HepG2 (cell line): ENCODE results near the gene SMAP1. TPM values are rescaled to one million over a fixed set of nuclear protein-coding genes. Genes with fewer than 3 reads are reported as not detected.

Experiments
- GLI4 ChIP-seq: sonication (generic); formaldehyde crosslinking; IDR thresholded peaks from 2 replicates; pipeline ENCODE4 v1.5.1; 2020; ENCODE audit warnings: missing genetic modification reagents, mild to moderate bottlenecking, moderate library complexity, borderline replicate concordance
- HOXA3 ChIP-seq: sonication (generic); formaldehyde crosslinking; IDR thresholded peaks from 2 replicates; pipeline ENCODE4 v1.5.0; 2020; ENCODE audit warnings: missing genetic modification reagents
- IKZF5 ChIP-seq: IDR thresholded peaks from 2 replicates; pipeline ENCODE4 v1.6.1; 2018; ENCODE audit warnings: missing genetic modification reagents, mild to moderate bottlenecking, missing compliant biosample characterization
- LBX2 ChIP-seq: sonication (generic); formaldehyde crosslinking; IDR thresholded peaks from 2 replicates; pipeline ENCODE4 v1.5.0; 2020; ENCODE audit warnings: missing genetic modification reagents, mild to moderate bottlenecking, borderline replicate concordance
- MAFK ChIP-seq, 2 experiments: IDR thresholded peaks in 1 of 2; conservative IDR thresholded peaks in 1 of 2; 2 replicates each; pipeline ENCODE4 v1.6.1; 2011; ENCODE audit warnings: improper control_type of control experiment in 2 of 2, low read length in 2 of 2
- MNT ChIP-seq: fragments of 450-650 bp; IDR thresholded peaks from 2 replicates; pipeline ENCODE4 v1.6.1; 2016
- NFATC3 ChIP-seq: sonication (generic); formaldehyde crosslinking; IDR thresholded peaks from 2 replicates; pipeline ENCODE4 v1.5.1; 2020; ENCODE audit warnings: mild to moderate bottlenecking, missing genetic modification reagents
- POLR2A ChIP-seq, 2 experiments: IDR thresholded peaks; 2 replicates each; pipeline ENCODE4 v1.6.1; 2011; ENCODE audit warnings: low read depth in 2 of 2, low read length in 2 of 2, mild to moderate bottlenecking in 1 of 2, moderate library complexity in 1 of 2; ENCODE audit not compliant: insufficient read depth in 1 of 2
- RFX1 ChIP-seq: fragments of 450-650 bp; IDR thresholded peaks from 2 replicates; pipeline ENCODE4 v1.6.1; 2017
- SNAI1 ChIP-seq: sonication (generic); formaldehyde crosslinking; IDR thresholded peaks from 2 replicates; pipeline ENCODE4 v1.5.0; 2020; ENCODE audit warnings: mild to moderate bottlenecking, missing genetic modification reagents, borderline replicate concordance
- TEAD3 ChIP-seq: optimal IDR thresholded peaks from 2 replicates; pipeline ENCODE3; 2016; ENCODE audit warnings: borderline replicate concordance
- TFDP2 ChIP-seq: sonication (generic); formaldehyde crosslinking; IDR thresholded peaks from 2 replicates; pipeline ENCODE4 v1.4.0; 2020; ENCODE audit warnings: missing genetic modification reagents
- THAP9 ChIP-seq: sonication (generic); formaldehyde crosslinking; IDR thresholded peaks from 2 replicates; pipeline ENCODE4; 2020; ENCODE audit warnings: missing genetic modification reagents, mild to moderate bottlenecking, borderline replicate concordance
- ZBTB25 ChIP-seq: IDR thresholded peaks from 2 replicates; pipeline ENCODE4 v1.6.1; 2018; ENCODE audit warnings: missing genetic modification reagents
- ZNF574 ChIP-seq: sonication (generic); formaldehyde crosslinking; IDR thresholded peaks from 2 replicates; pipeline ENCODE4 v1.4.0; 2020; ENCODE audit warnings: missing genetic modification reagents
- ZNF776 ChIP-seq: sonication (generic); formaldehyde crosslinking; IDR thresholded peaks from 2 replicates; pipeline ENCODE4 v1.4.0; 2020; ENCODE audit warnings: mild to moderate bottlenecking, missing genetic modification reagents
- ZNF879 ChIP-seq: sonication (generic); formaldehyde crosslinking; IDR thresholded peaks from 2 replicates; pipeline ENCODE4 v1.8.1; 2023; ENCODE audit warnings: missing genetic modification reagents
- polyA plus RNA-seq, 8 experiments: library from polyadenylated mRNA; depleted of rRNA in 3 of 8; stranded (reverse) in 7 of 8; unstranded in 1 of 8; fragments of >200 nt; fragmentation: Illumina TruSeq in 4 of 8; extraction: Trizol in 4 of 8; gene quantifications; 2 replicates each; pipeline versions ENCODE4 v1.2.1 to v1.2.3, GENCODE V29; 2011 to 2016; ENCODE audit warnings: low read depth in 4 of 8, missing spikeins in 1 of 8, mixed read lengths in 1 of 8; ENCODE audit not compliant: insufficient read depth in 1 of 8
- total RNA-seq, 5 experiments: library from RNA; depleted of rRNA; stranded (reverse); fragments of >200 nt; fragmentation: Illumina TruSeq; extraction: Trizol; gene quantifications; 2 replicates each; pipeline ENCODE4 v1.2.3, GENCODE V29; 2016; ENCODE audit warnings: low read depth in 1 of 5

The SMAP1 gene
- total and polyA plus RNA-seq, 2 of the 13 experiments (the other 11 are each of a cell fraction or from before 2014, with no cell fraction given), result 13.4 to 17.8 TPM

GRCh38 chr6:70839286-70840266, 171.9 kb downstream of the SMAP1 start (continued):
- no peak for TF ChIP-seq IKZF5 (CRISPR knock-in tag)
- no peak for TF ChIP-seq LBX2 (CRISPR knock-in tag)
- TF ChIP-seq ZNF879 (CRISPR knock-in tag), result no peak
- no peak for TF ChIP-seq SNAI1 (CRISPR knock-in tag)
- TF ChIP-seq THAP9 (CRISPR knock-in tag), result no peak
- no peak for TF ChIP-seq TFDP2
- TF ChIP-seq ZNF574 (CRISPR knock-in tag), result no peak
- TF ChIP-seq MAFK (conservative IDR thresholded peaks at IDR 0.05 in 1 of 2, IDR thresholded peaks at IDR 0.05 in 1 of 2; ENCODE audit: low read length in 2 of 2), result 0 out of 4 replicates have a peak, but pooled peaks of 1 of the 2 experiments have one; percentile 5
- TF ChIP-seq GLI4, result no peak
- no peak for TF ChIP-seq HOXA3
- no peak for TF ChIP-seq POLR2A (IDR thresholded peaks at IDR 0.05; ENCODE audit: insufficient read depth in 1 of 2, low read depth in 2 of 2, low read length in 2 of 2)
- no peak for TF ChIP-seq MNT
- TF ChIP-seq ZBTB25 (CRISPR knock-in tag), result no peak
- no peak for TF ChIP-seq TEAD3 (CRISPR knock-in tag)
- no peak for TF ChIP-seq NFATC3
- no peak for TF ChIP-seq RFX1
- TF ChIP-seq ZNF776 (CRISPR knock-in tag), result no peak
